Measurements from ENCODE around the gene NLRP7.
"Not testable (repeated sequence)": the region's sequence is repeated elsewhere in the genome, so short reads cannot be mapped to it uniquely, and the experiment has no call there.

NLRP7 gene

DNA sequence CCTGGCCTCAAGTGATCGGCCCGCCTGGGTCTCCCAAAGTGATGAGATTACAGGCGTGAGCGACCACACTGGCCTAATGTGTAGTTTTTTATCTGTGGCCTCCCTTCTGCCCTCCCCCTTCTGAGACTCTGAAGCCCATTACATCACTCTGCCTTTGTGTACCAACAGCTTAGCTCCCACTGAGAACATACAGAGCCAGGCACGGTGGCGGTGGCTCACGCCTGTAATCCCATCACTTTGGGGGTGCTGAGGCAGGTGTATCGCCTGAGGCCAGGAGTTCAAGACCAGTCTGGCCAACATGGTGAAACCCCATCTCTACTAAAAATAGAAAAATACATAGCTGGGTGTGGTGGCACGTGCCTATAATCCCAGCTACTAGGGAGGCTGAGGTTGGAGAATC lies 28.8 kb downstream of the NLRP7 start:
- no peak for DNase-seq

DNA sequence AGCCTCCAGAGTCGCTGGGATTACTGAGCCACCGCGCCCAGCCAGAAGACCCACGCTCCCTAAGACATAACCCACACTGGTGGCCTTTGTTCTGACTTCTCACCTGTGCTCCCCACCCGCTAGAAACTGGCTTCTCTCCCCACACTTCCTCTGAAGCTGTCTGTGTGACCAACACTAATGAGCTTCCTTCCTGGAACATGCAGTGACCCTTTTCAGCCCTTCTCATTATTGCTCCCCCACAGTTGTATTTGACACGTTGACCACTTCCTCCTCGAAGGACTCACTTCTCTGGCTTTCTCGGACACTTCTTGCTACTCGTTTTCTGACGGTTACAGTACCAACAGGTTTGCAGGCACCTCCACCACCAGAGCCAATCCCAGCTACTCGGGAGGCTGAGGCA lies 30.5 kb downstream of the NLRP7 start:
- no peak for DNase-seq

- not testable (repeated sequence) for DNase-seq
These were observed 39.4 kb downstream of the NLRP7 start for GRCh38 chr19:54907899-54908298.

DNA sequence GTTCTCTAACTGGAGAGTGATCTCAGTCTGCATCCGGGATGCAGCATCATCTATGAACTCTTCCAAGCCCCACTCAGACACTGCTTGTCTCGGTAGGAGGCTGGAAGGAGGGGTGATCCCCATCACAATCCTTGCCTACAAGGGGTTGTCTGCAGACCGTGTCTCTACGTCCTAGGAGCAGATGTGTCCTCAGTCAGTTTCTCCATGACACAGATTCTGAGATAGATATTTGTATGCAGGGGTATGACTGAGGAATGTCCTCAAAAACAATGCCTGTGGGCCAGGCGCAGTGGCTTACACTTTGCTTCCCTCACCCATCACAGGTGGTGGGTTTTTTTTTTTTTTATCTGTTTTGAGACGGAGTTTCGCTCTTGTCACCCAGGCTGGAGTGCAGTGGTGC lies 40.5 kb downstream of the NLRP7 start:
- no peak for DNase-seq

DNA sequence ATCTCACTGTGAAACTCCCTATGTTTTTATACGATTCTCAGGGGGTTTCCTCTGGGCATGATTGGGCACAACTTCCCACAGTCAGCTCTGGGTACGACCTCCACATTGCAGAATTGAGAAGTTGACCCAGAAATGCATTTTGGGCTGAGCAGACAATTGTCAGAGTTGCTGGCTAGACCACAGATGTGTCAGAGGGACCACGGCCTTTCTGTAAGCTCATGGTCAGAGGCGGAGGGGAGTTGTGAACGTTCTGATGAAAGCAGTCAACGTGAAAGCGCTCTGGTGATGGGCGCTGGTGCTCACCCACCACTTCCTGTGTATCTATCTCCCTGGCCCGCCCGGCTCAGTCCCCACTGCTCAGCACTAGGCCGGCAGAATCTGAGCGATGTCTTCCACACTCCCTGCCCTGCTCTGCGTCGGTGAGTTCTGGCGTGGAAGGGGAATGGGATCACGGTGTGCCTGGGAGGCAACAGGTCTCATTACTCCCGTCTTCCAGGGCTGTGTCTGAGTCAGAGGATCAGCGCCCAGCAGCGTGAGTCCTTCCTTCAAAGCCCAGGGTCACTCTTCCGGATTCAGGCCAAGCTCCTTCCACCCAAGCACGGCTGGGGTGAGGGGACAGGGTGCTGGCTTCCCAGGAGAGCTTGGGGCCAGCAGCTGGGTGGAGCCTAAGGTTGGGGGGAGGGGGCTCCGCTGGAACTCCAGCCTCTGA lies 41.4 kb downstream of the NLRP7 start, which contains the start of gene NCR1:
NCR1 (plus strand) TSS at position 346 of the 709 bp plus-strand sequence; CDS start at position 386, 40 bp downstream.
- no peak for DNase-seq

DNA sequence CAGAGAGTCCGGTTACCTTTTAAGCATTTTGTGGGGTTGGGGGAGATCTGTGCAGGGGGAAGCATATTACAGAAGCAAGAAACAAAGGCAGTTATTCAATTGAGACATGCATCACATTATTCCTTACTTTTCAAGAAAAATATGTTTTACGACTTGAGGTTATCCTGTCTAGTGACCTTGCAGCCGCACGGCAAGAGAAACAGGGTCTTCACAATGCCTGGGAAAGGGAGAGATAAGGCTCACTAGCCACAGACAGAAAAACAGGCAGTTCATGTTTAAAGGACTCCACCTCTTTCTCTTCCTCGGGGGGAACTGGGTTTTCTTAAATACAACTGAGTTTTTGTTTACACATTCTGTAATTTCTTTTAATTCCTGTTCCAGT lies 41.9 kb downstream of the NLRP7 start:
- DNase-seq = no peak

DNA sequence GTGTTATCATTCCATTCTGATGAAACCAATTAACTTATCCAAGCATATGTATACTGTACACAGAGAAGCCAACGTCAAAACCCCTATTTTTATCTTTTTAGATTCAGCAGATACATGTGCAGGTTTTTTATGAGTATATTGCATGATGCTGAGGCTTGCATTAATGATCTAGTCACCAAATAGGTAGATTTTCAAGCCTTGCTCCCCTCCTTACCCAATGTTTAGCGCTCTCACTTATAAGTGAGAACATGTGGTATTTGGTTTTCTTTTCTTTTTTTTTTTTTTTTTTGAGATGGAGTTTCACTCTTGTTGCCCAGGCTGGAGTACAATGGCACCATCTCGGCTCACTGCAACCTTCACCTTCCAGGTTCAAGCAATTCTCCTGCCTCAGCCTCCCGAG lies 43.1 kb downstream of the NLRP7 start:
- DNase-seq = not testable (repeated sequence)

DNA sequence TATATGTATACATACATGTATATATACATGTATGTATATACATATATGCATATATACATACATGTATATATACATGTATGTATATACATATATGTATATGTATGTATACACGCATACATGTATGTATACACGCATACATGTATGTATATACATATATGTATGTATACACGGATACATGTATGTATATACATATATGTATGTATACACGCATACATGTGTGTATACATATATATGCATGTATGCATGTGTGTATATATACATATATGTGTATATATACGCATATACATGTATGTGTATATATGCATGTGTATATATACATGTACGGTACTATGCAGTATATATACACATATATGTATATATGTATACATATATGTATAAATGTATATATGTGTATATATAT lies 44.0 kb downstream of the NLRP7 start:
- DNase-seq = no peak

DNA sequence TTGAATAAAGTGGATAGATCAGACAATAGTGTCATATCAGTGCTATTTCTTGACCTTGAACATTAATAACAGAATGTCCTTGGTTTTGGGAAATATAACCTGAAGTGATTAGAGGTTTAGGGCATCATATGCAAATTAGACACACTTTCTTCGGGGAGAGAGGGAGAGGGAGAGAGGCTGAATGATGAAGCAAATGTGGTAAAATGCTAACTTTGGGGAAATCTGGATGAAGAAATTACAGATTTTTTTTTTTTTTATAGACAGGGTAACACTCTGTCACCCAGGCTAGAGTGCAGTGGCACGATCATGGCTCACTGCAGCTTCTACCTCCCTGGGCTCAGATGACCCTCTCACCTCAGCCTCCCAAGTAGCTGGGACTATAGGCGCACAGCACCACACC lies 45.3 kb downstream of the NLRP7 start:
- no peak for DNase-seq

GRCh38 chr19:54901153-54901552 lies 46.2 kb downstream of the NLRP7 start:
- not testable (repeated sequence) for DNase-seq

- DNase-seq = not testable (repeated sequence)
These were observed 47.7 kb downstream of the NLRP7 start for GRCh38 chr19:54899646-54900045.

DNA sequence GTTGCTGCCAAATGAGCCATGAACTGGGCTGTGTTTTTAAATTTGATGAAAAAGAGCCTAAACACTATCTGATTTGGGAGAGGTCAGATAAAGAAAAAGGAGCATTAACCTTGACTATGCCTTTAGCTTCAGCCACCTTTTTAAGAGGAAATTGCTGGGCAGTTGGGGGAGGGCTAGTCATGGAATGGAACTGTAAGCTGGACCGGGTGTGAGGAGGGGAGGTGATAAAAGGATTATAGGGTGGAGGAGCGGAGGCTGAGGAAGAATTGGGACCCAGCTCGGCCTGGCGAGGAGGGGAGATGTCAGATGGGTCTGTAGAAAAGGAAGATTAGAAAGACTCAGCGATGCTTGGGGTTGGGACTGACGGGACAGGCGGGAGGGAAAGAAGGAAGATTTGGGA lies 48.6 kb downstream of the NLRP7 start:
- not testable (repeated sequence) for DNase-seq

DNA sequence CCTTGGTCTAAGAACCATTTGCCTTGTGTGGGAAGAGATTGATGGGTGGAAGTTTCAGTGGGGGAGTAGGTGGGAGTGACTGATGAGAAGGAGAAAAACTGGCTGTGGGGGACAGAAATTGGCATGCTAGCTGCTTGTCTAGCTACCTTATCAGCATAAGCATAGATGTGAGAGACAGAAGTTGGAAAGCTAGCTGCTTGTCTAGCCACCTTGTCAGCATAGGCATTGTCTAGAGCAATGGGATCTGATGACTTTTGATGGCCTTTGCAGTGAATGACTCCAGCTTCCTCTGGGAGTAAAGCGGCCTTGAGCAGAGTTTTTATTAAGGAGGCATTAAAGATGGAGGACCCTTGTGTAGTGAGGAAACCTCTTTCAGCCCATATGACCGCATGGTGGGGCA lies 51.3 kb downstream of the NLRP7 start:
- DNase-seq = no peak

DNA sequence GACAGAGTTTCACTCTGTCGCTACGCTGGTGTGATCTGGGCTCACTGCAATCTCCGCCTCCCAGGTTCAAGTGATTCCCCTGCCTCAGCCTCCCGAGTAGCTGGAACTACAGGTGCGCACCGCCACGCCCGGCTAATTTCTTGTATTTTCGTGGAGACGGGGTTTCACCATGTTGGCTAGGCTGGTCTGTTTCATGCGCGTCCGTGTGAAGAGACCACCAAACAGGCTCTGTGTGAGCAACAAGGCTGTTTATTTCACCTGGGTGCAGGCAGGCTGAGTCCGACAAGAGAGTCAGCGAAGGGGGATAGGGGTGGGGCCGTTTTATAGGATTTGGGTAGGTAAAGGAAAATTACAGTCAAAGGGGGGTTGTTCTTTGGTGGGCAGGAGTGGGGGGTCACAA lies 53.2 kb downstream of the NLRP7 start:
- DNase-seq = not testable (repeated sequence)

DNA sequence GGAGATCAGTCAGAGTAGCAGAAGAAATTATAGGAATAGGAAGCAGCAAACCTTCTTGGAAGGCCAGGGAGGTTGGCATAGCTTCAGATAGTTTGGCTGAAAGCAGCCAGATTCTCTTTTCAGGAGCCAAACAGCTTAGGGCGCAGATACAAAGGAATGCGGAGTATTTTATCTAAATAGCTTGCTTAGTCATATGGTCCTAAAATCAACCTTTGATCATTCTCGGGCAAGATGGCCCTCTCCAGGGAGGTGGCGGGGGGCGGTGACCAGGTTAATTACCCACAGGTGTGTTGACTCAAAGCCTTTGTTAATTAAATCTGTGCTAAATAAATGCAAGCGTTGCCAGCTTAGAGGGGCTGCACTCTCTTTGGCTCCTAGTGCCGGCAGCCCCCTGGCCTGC lies 53.9 kb downstream of the NLRP7 start:
- no peak for DNase-seq

DNA sequence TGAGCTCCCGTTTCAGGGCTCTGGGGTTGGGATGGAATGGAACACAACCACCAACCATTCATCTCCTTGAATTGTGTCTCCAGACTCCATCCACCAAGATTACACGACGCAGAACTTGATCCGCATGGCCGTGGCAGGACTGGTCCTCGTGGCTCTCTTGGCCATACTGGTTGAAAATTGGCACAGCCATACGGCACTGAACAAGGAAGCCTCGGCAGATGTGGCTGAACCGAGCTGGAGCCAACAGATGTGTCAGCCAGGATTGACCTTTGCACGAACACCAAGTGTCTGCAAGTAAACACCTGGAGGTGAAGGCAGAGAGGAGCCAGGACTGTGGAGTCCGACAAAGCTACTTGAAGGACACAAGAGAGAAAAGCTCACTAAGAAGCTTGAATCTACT lies 57.8 kb downstream of the NLRP7 start:
- DNase-seq = no peak

DNA sequence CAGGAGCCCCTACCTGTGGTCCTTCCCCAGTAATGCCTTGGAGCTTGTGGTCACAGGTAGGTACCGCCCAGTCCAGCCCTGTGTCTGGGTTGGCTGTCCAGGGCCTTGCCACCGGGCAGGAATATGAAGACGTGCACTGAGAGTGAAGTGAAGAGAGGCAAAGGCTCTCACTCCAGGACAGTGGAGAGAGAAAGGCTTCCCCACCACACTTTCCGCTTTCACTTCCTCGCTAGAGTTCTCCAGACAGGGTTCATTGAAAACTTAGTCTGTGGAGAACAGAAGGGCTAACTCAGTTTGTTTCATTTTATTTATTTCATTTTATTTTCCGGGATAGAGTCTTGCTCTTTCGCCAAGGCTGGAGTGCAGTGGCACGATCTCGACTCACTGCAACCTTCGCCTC lies 59.1 kb downstream of the NLRP7 start:
- no peak for DNase-seq

DNA sequence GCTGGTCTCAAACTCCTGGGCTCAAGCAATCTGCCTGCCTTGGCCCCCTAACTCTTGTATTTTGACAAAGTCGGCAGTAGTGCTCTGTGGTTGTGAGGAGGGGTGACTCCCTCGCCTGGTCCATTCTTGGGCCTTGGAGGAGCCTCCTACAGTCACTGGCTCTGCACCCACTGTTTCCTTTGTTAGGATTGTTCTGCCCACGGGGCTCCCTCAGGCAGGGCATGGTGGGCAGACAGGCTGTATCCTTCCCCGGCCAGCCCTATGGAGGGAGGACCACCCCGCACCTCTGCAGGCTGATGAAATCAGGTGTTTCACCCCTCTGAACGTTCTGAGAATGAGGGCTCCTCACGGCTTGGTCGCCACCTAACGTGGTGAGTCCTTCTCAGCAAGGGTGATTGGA lies 64.1 kb downstream of the NLRP7 start:
- DNase-seq = no peak

GRCh38 chr19:54882758-54883157 lies 64.6 kb downstream of the NLRP7 start:
- DNase-seq = no peak

GRCh38 chr19:54881884-54882283 lies 65.4 kb downstream of the NLRP7 start:
- no peak for DNase-seq

DNA sequence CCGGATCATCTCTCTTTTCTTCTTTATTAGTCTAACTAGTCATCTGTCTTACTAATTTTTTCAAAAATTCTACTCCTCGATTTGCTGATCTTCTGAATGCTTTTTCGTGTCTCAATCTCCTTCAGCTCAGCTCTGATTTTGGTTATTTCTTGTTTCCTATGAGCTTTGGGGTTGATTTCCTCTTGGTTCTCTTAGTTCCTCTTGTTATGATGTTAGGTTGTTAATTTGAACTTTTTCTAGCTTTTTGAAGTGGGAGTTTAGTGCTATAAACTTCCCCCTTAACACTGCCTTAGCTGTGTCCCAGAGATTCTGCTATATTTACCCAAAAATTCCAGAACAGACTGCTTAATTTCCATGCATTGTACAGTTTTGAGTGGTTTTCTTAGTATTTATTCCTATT lies 69.9 kb downstream of the NLRP7 start:
- DNase-seq = no peak

DNA sequence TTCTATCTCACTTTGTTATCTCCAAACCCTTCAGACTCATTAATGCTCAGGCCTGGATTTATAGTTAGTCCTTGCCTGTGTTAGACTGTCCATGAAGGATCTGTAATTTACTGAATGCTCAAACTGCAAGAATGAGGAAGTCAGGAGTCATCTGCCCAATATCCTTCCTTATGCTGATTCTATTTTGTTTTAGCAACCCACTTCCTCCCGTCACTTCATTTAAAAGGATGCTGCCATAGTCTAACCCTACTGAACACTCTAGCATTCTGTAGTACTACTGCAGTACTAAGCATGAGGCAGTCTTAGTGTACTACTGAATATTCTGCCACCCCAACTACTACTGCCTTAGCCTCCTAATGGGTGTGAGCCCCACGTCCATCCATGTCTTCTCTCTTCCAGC lies 71.8 kb downstream of the NLRP7 start:
- DNase-seq = no peak

- no peak for DNase-seq
These were observed 73.3 kb downstream of the NLRP7 start, which contains the start of gene FCAR for GRCh38 chr19:54873990-54874389. Gene FCAR (plus strand): TSS chr19:54874235. CDS start chr19:54874290, 55 bp downstream.

Data from NCI-H510A (cell line).